ENCODE results near the gene MMGT1.
"Not testable (repeated sequence)": the region's sequence is repeated elsewhere in the genome, so short reads cannot be mapped to it uniquely, and the experiment has no call there.

MMGT1 gene

GRCh38 chrX:135923353-135923752 is 50.4 kb downstream of the MMGT1 start:
- DNase-seq (ENCODE audit: low read depth in 2 of 2) = no peak

GRCh38 chrX:135920516-135920915 is 53.3 kb downstream of the MMGT1 start:
- not testable (repeated sequence) for DNase-seq (ENCODE audit: low read depth in 2 of 2)

GRCh38 chrX:135914404-135914803 is 59.4 kb downstream of the MMGT1 start:
- no peak for DNase-seq (ENCODE audit: low read depth in 2 of 2)

All from stimulated activated CD4-positive, alpha-beta T cell treated with anti-CD3 and anti-CD28 coated beads, Interleukin-4, amount 100 ng/mL, for 48 hours (primary cell).